ENCODE data around the gene UVRAG.

The UVRAG gene

GRCh38 chr11:75920848-75921247 lies 105.8 kb downstream of the UVRAG start:
- Histone ChIP-seq H3K27me3 (ENCODE audit: control insufficient read depth in 1 of 2, insufficient read depth in 1 of 2, low read length in 2 of 2) (no peaks in the 10 kb centered on the region), H3K4ac (ENCODE audit: low read depth in 1 of 2, low read length in 2 of 2) (no peak overlapping the region), H4K8ac (ENCODE audit: low read length) (no peak overlapping the region), H3K18ac (ENCODE audit: low read depth in 1 of 2, low read length in 2 of 2) (no peak overlapping the region), H2BK5ac (ENCODE audit: low read depth, low read length, poor library complexity, severe bottlenecking) (no peak overlapping the region), H3K14ac (ENCODE audit: low read length in 2 of 2) (no peak overlapping the region), H4K91ac (ENCODE audit: low read length) (no peak overlapping the region), H2BK120ac (ENCODE audit: low read depth, low read length) (no peak overlapping the region), H3K9ac (ENCODE audit: low read length) (no peak overlapping the region), H3K23ac (ENCODE audit: low read length in 2 of 2) (no peak overlapping the region), H2AFZ (ENCODE audit: low read depth, low read length) (no peak overlapping the region), H2AK5ac (ENCODE audit: low read length, severe bottlenecking) (no peak overlapping the region), H2BK15ac (ENCODE audit: low read depth, poor library complexity, severe bottlenecking) (no peak overlapping the region), H3K4me1 (ENCODE audit: control insufficient read depth, insufficient read depth, low read depth, low read length) (no peaks in the 10 kb centered on the region), H2BK12ac (ENCODE audit: low read length in 2 of 2) (no peak overlapping the region), H3K9me3 (ENCODE audit: control insufficient read depth, low read length) (no peaks in the 10 kb centered on the region), H3K79me1 (replicated peaks; ENCODE audit: low read length, poor library complexity, severe bottlenecking) (peaks cover 3% of the 10 kb centered on the region), H3K4me3 (ENCODE audit: insufficient read depth in 1 of 2, low read depth in 1 of 2, low read length in 2 of 2) (no peak overlapping the region), H3K4me2 (ENCODE audit: low read length, poor library complexity, severe bottlenecking) (no peak overlapping the region), H3K27ac (ENCODE audit: low read length, poor library complexity, severe bottlenecking) (no peak overlapping the region), H3K36me3 (ENCODE audit: control insufficient read depth in 1 of 2, insufficient read depth in 2 of 2, low read depth in 1 of 2, low read length in 2 of 2) (peaks cover 0 to 4% of the 10 kb centered on the region in 2 experiments)
- WGBS = no CpG with 5 or more reads among the region's 1 CpG
- no peak for DNase-seq

DNA sequence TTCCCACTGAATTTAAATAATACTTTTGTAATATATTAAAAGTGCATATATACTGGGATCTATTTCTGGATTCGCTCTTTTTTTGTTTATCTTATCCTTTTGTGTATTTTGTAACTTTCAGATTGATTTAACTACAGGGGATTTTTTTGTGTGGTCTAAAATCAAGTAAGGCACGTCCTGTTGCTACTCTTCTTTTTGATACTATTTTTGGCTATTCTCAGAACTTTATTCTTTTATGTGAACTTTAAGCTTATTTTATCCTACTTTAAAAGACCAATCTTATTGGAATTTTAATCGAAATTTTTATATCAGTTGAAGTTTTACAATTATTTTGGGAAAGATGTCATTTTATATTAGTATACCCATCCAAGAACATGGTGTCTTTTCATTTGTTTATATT lies 106.8 kb downstream of the UVRAG start:
- Histone ChIP-seq H3K27me3 (ENCODE audit: control insufficient read depth in 1 of 2, insufficient read depth in 1 of 2, low read length in 2 of 2) (no peaks in the 10 kb centered on the region), H3K4ac (ENCODE audit: low read depth in 1 of 2, low read length in 2 of 2) (no peak overlapping the region), H3K27ac (ENCODE audit: low read length, poor library complexity, severe bottlenecking) (no peak overlapping the region), H2AK5ac (ENCODE audit: low read length, severe bottlenecking) (no peak overlapping the region), H2BK12ac (ENCODE audit: low read length in 2 of 2) (no peak overlapping the region), H3K9me3 (ENCODE audit: control insufficient read depth, low read length) (no peaks in the 10 kb centered on the region), H2BK120ac (ENCODE audit: low read depth, low read length) (no peak overlapping the region), H3K4me2 (ENCODE audit: low read length, poor library complexity, severe bottlenecking) (no peak overlapping the region), H4K8ac (ENCODE audit: low read length) (no peak overlapping the region), H3K79me1 (replicated peaks; ENCODE audit: low read length, poor library complexity, severe bottlenecking) (no peaks in the 10 kb centered on the region), H4K91ac (ENCODE audit: low read length) (no peak overlapping the region), H3K18ac (ENCODE audit: low read depth in 1 of 2, low read length in 2 of 2) (no peak overlapping the region), H3K9ac (ENCODE audit: low read length) (no peak overlapping the region), H2AFZ (ENCODE audit: low read depth, low read length) (no peak overlapping the region), H2BK15ac (ENCODE audit: low read depth, poor library complexity, severe bottlenecking) (no peak overlapping the region), H3K4me1 (ENCODE audit: control insufficient read depth, insufficient read depth, low read depth, low read length) (no peaks in the 10 kb centered on the region), H3K4me3 (ENCODE audit: insufficient read depth in 1 of 2, low read depth in 1 of 2, low read length in 2 of 2) (no peak overlapping the region), H3K36me3 (ENCODE audit: control insufficient read depth in 1 of 2, insufficient read depth in 2 of 2, low read depth in 1 of 2, low read length in 2 of 2) (no peaks in the 10 kb centered on the region), H3K23ac (ENCODE audit: low read length in 2 of 2) (no peak overlapping the region), H3K14ac (ENCODE audit: low read length in 2 of 2) (no peak overlapping the region), H2BK5ac (ENCODE audit: low read depth, low read length, poor library complexity, severe bottlenecking) (peak overlapping the region; percentile 44)
- no peak for DNase-seq
- WGBS = 100% methylated on average over 1 of the region's 3 CpGs

DNA sequence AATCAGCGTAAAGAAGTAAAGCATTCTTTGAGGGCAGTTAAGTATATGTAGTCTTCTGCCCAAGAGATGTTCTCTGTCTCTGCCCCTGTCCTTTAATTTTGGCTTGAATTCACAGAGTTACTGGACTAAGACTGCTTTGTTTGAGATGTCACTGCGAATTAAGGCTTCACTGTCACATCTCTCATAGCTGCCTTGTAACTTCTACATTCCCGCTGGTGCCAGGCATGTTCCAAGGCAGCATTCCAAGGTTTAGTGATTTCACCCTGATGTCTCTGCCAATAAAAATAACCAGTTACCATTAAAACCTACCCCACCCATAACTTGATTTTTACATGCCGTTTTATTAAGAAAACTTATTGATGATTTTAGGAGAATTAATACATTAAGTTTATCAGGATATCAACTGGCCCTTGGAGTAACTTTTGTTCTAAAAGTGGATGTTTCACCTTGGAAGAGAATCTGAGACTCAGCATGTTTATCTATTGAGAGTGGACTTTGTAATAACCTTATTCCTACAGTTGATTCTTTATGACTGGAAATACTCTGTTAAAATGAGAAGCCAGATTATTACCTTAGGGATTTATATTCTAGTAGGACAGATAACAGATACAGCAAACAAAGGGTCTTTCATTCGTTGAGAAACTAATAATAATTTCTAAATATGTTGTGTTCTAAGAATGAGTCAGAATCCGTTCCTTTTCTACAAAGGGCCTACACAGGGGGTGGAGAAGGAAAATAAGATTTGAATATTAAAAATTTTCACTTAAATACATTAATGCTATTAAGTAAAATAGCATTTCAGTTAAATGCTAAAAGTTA lies 110.2 kb downstream of the UVRAG start:
- H4K8ac ChIP-seq (ENCODE audit: low read length) = no peak overlapping the region
- H3K23ac ChIP-seq (ENCODE audit: low read length in 2 of 2) = no peak overlapping the region
- H3K18ac ChIP-seq (ENCODE audit: low read depth in 1 of 2, low read length in 2 of 2) = no peak overlapping the region
- peak overlapping the region; percentile 27 for H3K9ac ChIP-seq (ENCODE audit: low read length)
- no peak for DNase-seq
- H3K4me3 ChIP-seq (ENCODE audit: insufficient read depth in 1 of 2, low read depth in 1 of 2, low read length in 2 of 2) = peak overlapping the region in 1 of 2 experiments; percentile 25
- H2BK15ac ChIP-seq (ENCODE audit: low read depth, poor library complexity, severe bottlenecking) = no peak overlapping the region
- no peak overlapping the region for H2AK5ac ChIP-seq (ENCODE audit: low read length, severe bottlenecking)
- H3K27me3 ChIP-seq (ENCODE audit: control insufficient read depth in 1 of 2, insufficient read depth in 1 of 2, low read length in 2 of 2) = no peaks in the 10 kb centered on the region
- no peak overlapping the region for H2BK5ac ChIP-seq (ENCODE audit: low read depth, low read length, poor library complexity, severe bottlenecking)
- H2BK12ac ChIP-seq (ENCODE audit: low read length in 2 of 2) = no peak overlapping the region
- H2BK120ac ChIP-seq (ENCODE audit: low read depth, low read length) = no peak overlapping the region
- H3K14ac ChIP-seq (ENCODE audit: low read length in 2 of 2) = no peak overlapping the region
- peaks cover 9% of the 10 kb centered on the region for H3K79me1 ChIP-seq (replicated peaks; ENCODE audit: low read length, poor library complexity, severe bottlenecking)
- H3K36me3 ChIP-seq (ENCODE audit: control insufficient read depth in 1 of 2, insufficient read depth in 2 of 2, low read depth in 1 of 2, low read length in 2 of 2) = no peaks in the 10 kb centered on the region
- 99% methylated on average over 3 of the region's 6 CpGs for WGBS
- no peak overlapping the region for H3K4ac ChIP-seq (ENCODE audit: low read depth in 1 of 2, low read length in 2 of 2)
- no peaks in the 10 kb centered on the region for H3K9me3 ChIP-seq (ENCODE audit: control insufficient read depth, low read length)
- no peak overlapping the region for H3K27ac ChIP-seq (ENCODE audit: low read length, poor library complexity, severe bottlenecking)
- no peak overlapping the region for H4K91ac ChIP-seq (ENCODE audit: low read length)
- H3K4me2 ChIP-seq (ENCODE audit: low read length, poor library complexity, severe bottlenecking) = no peak overlapping the region
- H3K4me1 ChIP-seq (ENCODE audit: control insufficient read depth, insufficient read depth, low read depth, low read length) = no peaks in the 10 kb centered on the region
- H2AFZ ChIP-seq (ENCODE audit: low read depth, low read length) = no peak overlapping the region

GRCh38 chr11:75925785-75926164 lies 110.8 kb downstream of the UVRAG start:
- no peak overlapping the region for H3K4me2 ChIP-seq (ENCODE audit: low read length, poor library complexity, severe bottlenecking)
- no peak overlapping the region for H2AK5ac ChIP-seq (ENCODE audit: low read length, severe bottlenecking)
- H2BK120ac ChIP-seq (ENCODE audit: low read depth, low read length) = no peak overlapping the region
- H3K9ac ChIP-seq (ENCODE audit: low read length) = no peak overlapping the region
- H3K23ac ChIP-seq (ENCODE audit: low read length in 2 of 2) = no peak overlapping the region
- H4K8ac ChIP-seq (ENCODE audit: low read length) = no peak overlapping the region
- H3K9me3 ChIP-seq (ENCODE audit: control insufficient read depth, low read length) = no peaks in the 10 kb centered on the region
- H2AFZ ChIP-seq (ENCODE audit: low read depth, low read length) = no peak overlapping the region
- no peaks in the 10 kb centered on the region for H3K27me3 ChIP-seq (ENCODE audit: control insufficient read depth in 1 of 2, insufficient read depth in 1 of 2, low read length in 2 of 2)
- DNase-seq = no peak
- no peak overlapping the region for H2BK5ac ChIP-seq (ENCODE audit: low read depth, low read length, poor library complexity, severe bottlenecking)
- 100% methylated on average over 1 of the region's 1 CpG for WGBS
- H3K4me3 ChIP-seq (ENCODE audit: insufficient read depth in 1 of 2, low read depth in 1 of 2, low read length in 2 of 2) = no peak overlapping the region
- no peak overlapping the region for H3K27ac ChIP-seq (ENCODE audit: low read length, poor library complexity, severe bottlenecking)
- H3K4me1 ChIP-seq (ENCODE audit: control insufficient read depth, insufficient read depth, low read depth, low read length) = no peaks in the 10 kb centered on the region
- H2BK12ac ChIP-seq (ENCODE audit: low read length in 2 of 2) = no peak overlapping the region
- H3K4ac ChIP-seq (ENCODE audit: low read depth in 1 of 2, low read length in 2 of 2) = no peak overlapping the region
- no peak overlapping the region for H2BK15ac ChIP-seq (ENCODE audit: low read depth, poor library complexity, severe bottlenecking)
- H4K91ac ChIP-seq (ENCODE audit: low read length) = no peak overlapping the region
- no peak overlapping the region for H3K18ac ChIP-seq (ENCODE audit: low read depth in 1 of 2, low read length in 2 of 2)
- H3K79me1 ChIP-seq (replicated peaks; ENCODE audit: low read length, poor library complexity, severe bottlenecking) = peaks cover 9% of the 10 kb centered on the region
- no peaks in the 10 kb centered on the region for H3K36me3 ChIP-seq (ENCODE audit: control insufficient read depth in 1 of 2, insufficient read depth in 2 of 2, low read depth in 1 of 2, low read length in 2 of 2)
- no peak overlapping the region for H3K14ac ChIP-seq (ENCODE audit: low read length in 2 of 2)

Data from mesenchymal stem cell (in vitro differentiated cells and primary cell).